ENCODE measurements around the gene UNK. TPM values are rescaled to one million over a fixed set of nuclear protein-coding genes. Genes with fewer than 3 reads are reported as not detected.

The UNK gene
- total RNA-seq, 6 donors from 2014 or later, result 22.4 to 97.4 (median 31.4) TPM

DNA sequence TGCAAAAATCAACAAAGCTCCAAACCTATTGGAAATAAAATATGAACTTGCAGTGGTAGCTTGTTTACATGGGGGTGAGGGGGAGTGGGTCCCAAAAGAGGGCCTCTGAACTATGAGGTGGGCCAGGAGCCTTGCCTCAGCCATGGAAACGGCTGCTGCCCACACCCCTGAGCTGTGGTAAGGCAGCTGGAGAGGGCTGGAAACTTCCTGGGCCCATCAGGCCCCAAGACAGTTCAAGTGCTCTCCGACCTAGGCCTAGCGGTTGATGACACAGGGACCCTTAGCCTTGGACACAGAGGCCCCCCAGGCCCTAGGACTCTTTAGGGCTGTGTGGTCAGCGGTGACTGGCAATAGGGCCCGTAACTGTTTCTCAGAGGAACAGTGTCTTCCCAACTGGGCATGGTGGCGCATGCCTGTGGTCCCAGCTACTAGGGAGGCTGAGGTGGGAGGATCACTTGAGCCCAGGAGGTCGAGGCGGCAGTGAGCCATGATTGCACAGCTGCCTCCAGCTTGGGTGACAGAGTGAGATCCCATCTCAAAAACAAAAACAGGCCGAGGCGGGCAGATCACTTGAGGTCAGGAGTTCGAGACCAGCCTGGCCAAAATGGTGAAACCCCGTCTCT lies 41.3 kb downstream of the UNK start:
- DNase-seq, result no peak
- TF ChIP-seq POLR2A (IDR thresholded peaks at IDR 0.05) (no peak), EP300 (IDR thresholded peaks at IDR 0.05) (no peak), CTCF (IDR thresholded peaks at IDR 0.05) (no peak), POLR2AphosphoS5 (IDR thresholded peaks at IDR 0.05) (no peak)
- Histone ChIP-seq H3K9me3 (no peaks in the 10 kb centered on the region), H3K27ac (peak overlapping the region in 1 of 4 donors; percentile 71), H3K36me3 (peaks cover 12 to 79% (median 59%) of the 10 kb centered on the region in 4 donors), H3K27me3 (no peaks in the 10 kb centered on the region), H3K4me3 (no peak overlapping the region), H3K4me1 (peaks cover 12 to 19% (median 15%) of the 10 kb centered on the region in 4 donors)
- no peak for ATAC-seq (ENCODE audit: low FRiP score in 2 of 2)
- 81 to 87% methylated on average over 7 to 11 of the region's 12 CpGs for WGBS, 2 donors

DNA sequence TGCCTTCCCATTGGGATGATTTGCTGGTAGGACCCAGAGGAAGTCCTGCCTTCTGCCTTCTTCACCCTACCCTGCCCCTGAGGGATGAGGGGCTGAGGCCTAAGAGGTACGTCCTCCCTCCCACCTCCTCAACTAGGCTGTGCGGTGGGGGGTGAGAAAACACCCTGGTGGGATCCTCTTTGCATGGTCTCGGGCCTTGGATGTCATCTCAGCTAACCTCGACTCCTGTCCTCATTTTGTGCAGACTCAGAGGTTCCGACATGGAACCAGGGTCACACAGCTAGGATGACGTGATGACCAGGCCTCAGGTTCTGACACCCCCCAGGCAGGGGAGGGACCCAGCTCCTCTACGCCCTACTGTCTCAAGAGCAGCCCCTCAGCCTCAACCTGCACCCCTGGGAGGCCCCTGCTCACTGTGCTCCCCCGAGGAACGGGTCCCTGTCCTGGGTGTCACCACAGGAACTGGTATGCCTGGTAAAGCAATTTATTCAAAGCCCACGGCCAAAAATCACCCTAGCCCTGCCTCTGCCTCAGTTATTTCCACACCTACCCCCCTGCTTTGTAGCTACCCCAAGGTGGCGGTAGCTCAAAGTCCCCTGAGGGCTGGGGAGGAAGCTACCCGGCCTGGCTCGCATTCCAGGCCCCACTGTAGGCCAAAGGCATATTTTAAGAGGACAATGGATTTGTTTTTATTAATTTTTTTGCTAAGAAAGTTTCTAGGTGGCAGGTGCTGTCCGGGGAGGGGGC lies 42.1 kb downstream of the UNK start:
- TF ChIP-seq POLR2A (IDR thresholded peaks at IDR 0.05) (no peak), CTCF (IDR thresholded peaks at IDR 0.05) (no peak), POLR2AphosphoS5 (IDR thresholded peaks at IDR 0.05) (no peak), EP300 (IDR thresholded peaks at IDR 0.05) (no peak)
- WGBS, 2 donors, result 72 to 79% methylated on average over 11 to 14 of the region's 14 CpGs
- no peak for DNase-seq
- Histone ChIP-seq H3K4me1 (peaks cover 12 to 19% (median 15%) of the 10 kb centered on the region in 4 donors), H3K27me3 (no peaks in the 10 kb centered on the region), H3K4me3 (no peak overlapping the region), H3K9me3 (no peaks in the 10 kb centered on the region), H3K36me3 (peaks cover 8 to 79% (median 63%) of the 10 kb centered on the region in 4 donors), H3K27ac (peak overlapping the region; percentile 60 to 80 (median 72))
- no peak for ATAC-seq (ENCODE audit: low FRiP score in 2 of 2)

- ATAC-seq (ENCODE audit: low FRiP score in 2 of 2) (peak; percentile 38 to 76), DNase-seq (peak; percentile 52 to 92)
- TF ChIP-seq POLR2A (IDR thresholded peaks at IDR 0.05) (no peak), EP300 (IDR thresholded peaks at IDR 0.05) (no peak), POLR2AphosphoS5 (IDR thresholded peaks at IDR 0.05) (peak in 1 of 2 donors; percentile 57), CTCF (IDR thresholded peaks at IDR 0.05) (peak; percentile 46 to 89 (median 75))
- peaks cover 8 to 72% (median 60%) of the 10 kb centered on the region in 4 donors for H3K36me3 ChIP-seq
- no peaks in the 10 kb centered on the region for H3K9me3 ChIP-seq
- H3K4me3 ChIP-seq, result peak overlapping the region in 3 of 4 donors; percentile 18 to 44 (median 37)
- H3K27me3 ChIP-seq, result no peaks in the 10 kb centered on the region
- H3K4me1 ChIP-seq, result peaks cover 13 to 21% (median 16%) of the 10 kb centered on the region in 4 donors
- WGBS, 2 donors, result 26 to 52% methylated on average over 6 to 17 of the region's 21 CpGs
- peak overlapping the region; percentile 60 to 80 (median 72) for H3K27ac ChIP-seq
Observed at GRCh38 chr17:75827308-75828075, 42.9 kb downstream of the UNK start.

- Histone ChIP-seq H3K9me3 (no peaks in the 10 kb centered on the region), H3K36me3 (peaks cover 8 to 66% (median 55%) of the 10 kb centered on the region in 4 donors), H3K4me1 (peaks cover 13 to 24% (median 19%) of the 10 kb centered on the region in 4 donors), H3K27me3 (no peaks in the 10 kb centered on the region), H3K27ac (peak overlapping the region; percentile 60 to 80 (median 72)), H3K4me3 (peak overlapping the region in 2 of 4 donors; percentile 37 to 44)
- ATAC-seq (ENCODE audit: low FRiP score in 2 of 2) (no peak), DNase-seq (no peak)
- no peak for TF ChIP-seq CTCF (IDR thresholded peaks at IDR 0.05)
- TF ChIP-seq EP300 (IDR thresholded peaks at IDR 0.05), result no peak
- no peak for TF ChIP-seq POLR2A (IDR thresholded peaks at IDR 0.05)
- TF ChIP-seq POLR2AphosphoS5 (IDR thresholded peaks at IDR 0.05), result no peak
- 41 to 51% methylated on average over 10 to 11 of the region's 11 CpGs for WGBS, 2 donors
Observed at GRCh38 chr17:75828076-75828400, 43.4 kb downstream of the UNK start.

All from upper lobe of left lung (tissue), 6 donors.